ENCODE measurements around the gene PSEN1.

PSEN1 gene

GRCh38 chr14:73255005-73255400, 118.7 kb downstream of the PSEN1 start:
- Histone ChIP-seq H3K9me3 (no peaks in the 10 kb centered on the region), H3K36me3 (no peaks in the 10 kb centered on the region), H3K4me3 (ENCODE audit: low read depth, low read length) (no peak overlapping the region), H3K4me1 (no peaks in the 10 kb centered on the region), H3K27me3 (no peaks in the 10 kb centered on the region)
- TF ChIP-seq CTCF (IDR thresholded peaks at IDR 0.05; ENCODE audit: low read depth, low read length), result no peak
- DNase-seq, result no peak

GRCh38 chr14:73255693-73256225, 119.5 kb downstream of the PSEN1 start:
- no peak for TF ChIP-seq CTCF (IDR thresholded peaks at IDR 0.05; ENCODE audit: low read depth, low read length)
- H3K4me1 ChIP-seq, result no peaks in the 10 kb centered on the region
- DNase-seq, result no peak
- no peaks in the 10 kb centered on the region for H3K36me3 ChIP-seq
- H3K27me3 ChIP-seq, result no peaks in the 10 kb centered on the region
- H3K4me3 ChIP-seq (ENCODE audit: low read depth, low read length), result no peak overlapping the region
- H3K9me3 ChIP-seq, result no peaks in the 10 kb centered on the region

- no peaks in the 10 kb centered on the region for H3K9me3 ChIP-seq
- no peak for TF ChIP-seq CTCF (IDR thresholded peaks at IDR 0.05; ENCODE audit: low read depth, low read length)
- H3K4me1 ChIP-seq, result no peaks in the 10 kb centered on the region
- no peaks in the 10 kb centered on the region for H3K36me3 ChIP-seq
- no peak for DNase-seq
- no peak overlapping the region for H3K4me3 ChIP-seq (ENCODE audit: low read depth, low read length)
- H3K27me3 ChIP-seq, result no peaks in the 10 kb centered on the region
Observed at GRCh38 chr14:73258076-73258475, 121.8 kb downstream of the PSEN1 start.

GRCh38 chr14:73258845-73259611, 122.7 kb downstream of the PSEN1 start:
- Histone ChIP-seq H3K9me3 (no peaks in the 10 kb centered on the region), H3K4me3 (ENCODE audit: low read depth, low read length) (no peak overlapping the region), H3K4me1 (no peaks in the 10 kb centered on the region), H3K27me3 (no peaks in the 10 kb centered on the region), H3K36me3 (no peaks in the 10 kb centered on the region)
- TF ChIP-seq CTCF (IDR thresholded peaks at IDR 0.05; ENCODE audit: low read depth, low read length), result no peak
- no peak for DNase-seq

GRCh38 chr14:73259837-73260236, 123.5 kb downstream of the PSEN1 start:
- no peaks in the 10 kb centered on the region for H3K4me1 ChIP-seq
- no peak for TF ChIP-seq CTCF (IDR thresholded peaks at IDR 0.05; ENCODE audit: low read depth, low read length)
- no peak for DNase-seq
- H3K9me3 ChIP-seq, result no peaks in the 10 kb centered on the region
- no peaks in the 10 kb centered on the region for H3K27me3 ChIP-seq
- no peak overlapping the region for H3K4me3 ChIP-seq (ENCODE audit: low read depth, low read length)
- H3K36me3 ChIP-seq, result no peaks in the 10 kb centered on the region

- no peak for DNase-seq
- H3K36me3 ChIP-seq, result no peaks in the 10 kb centered on the region
- H3K27me3 ChIP-seq, result no peaks in the 10 kb centered on the region
- no peak for TF ChIP-seq CTCF (IDR thresholded peaks at IDR 0.05; ENCODE audit: low read depth, low read length)
- H3K4me1 ChIP-seq, result no peaks in the 10 kb centered on the region
- H3K9me3 ChIP-seq, result no peaks in the 10 kb centered on the region
- H3K4me3 ChIP-seq (ENCODE audit: low read depth, low read length), result no peak overlapping the region
Observed at GRCh38 chr14:73260574-73260973, 124.3 kb downstream of the PSEN1 start.

Data from BE2C (cell line).